Adrenal gland (tissue), 12 donors: ENCODE data around the gene SPAAR. TPM values are rescaled to one million over a fixed set of nuclear protein-coding genes. Genes with fewer than 3 reads are reported as not detected.

Source experiments
- DNase-seq, 7 donors: peaks; one replicate each; pipeline ENCODE4 v3.0.0-alpha.2; 2019 to 2020
- H3K27ac ChIP-seq, 5 donors: fragments of 200-600 bp; sonication (generic) in 4 of 5; 1 replicate in 3 of 5; 2 replicates in 2 of 5; pipeline versions ENCODE4 v1.5.1 to v1.8.0; 2016 to 2020; ENCODE audit warnings: mild to moderate bottlenecking in 1 of 5
- H3K27me3 ChIP-seq: fragments of 200-600 bp; 2 replicates; pipeline ENCODE4 v1.8.0; 2021
- H3K36me3 ChIP-seq, 2 donors: fragments of 200-600 bp; replicated peaks in 1 of 2; 1 replicate in 1 of 2; 2 replicates in 1 of 2; pipeline versions ENCODE4 v1.5.1 to v1.8.0; 2018 to 2022
- H3K4me1 ChIP-seq, 2 donors: fragments of 200-600 bp; replicated peaks in 1 of 2; 1 replicate in 1 of 2; 2 replicates in 1 of 2; pipeline versions ENCODE4 v1.5.1 to v1.8.0; 2018 to 2021
- H3K4me3 ChIP-seq, 4 donors: fragments of 200-600 bp; sonication (generic) in 3 of 4; one replicate each; pipeline ENCODE4 v1.5.1; 2016 to 2018
- H3K9me3 ChIP-seq, 3 donors: fragments of 200-600 bp; sonication (generic) in 1 of 3; replicated peaks in 1 of 3; 1 replicate in 2 of 3; 2 replicates in 1 of 3; pipeline versions ENCODE4 v1.5.1 to v1.8.0; 2016 to 2021
- CTCF ChIP-seq, 6 experiments: fragments of 450-650 bp in 4 of 6; fragments of 200-600 bp in 2 of 6; sonication (generic) in 1 of 6; IDR thresholded peaks; 1 replicate in 5 of 6; 2 replicates in 1 of 6; pipeline versions ENCODE4 v1.5.1 to v1.8.0; 2016 to 2021; ENCODE audit warnings: antibody characterized with exemption in 6 of 6, mild to moderate bottlenecking in 2 of 6, moderate library complexity in 1 of 6
- POLR2A ChIP-seq, 2 donors: fragments of 450-650 bp; IDR thresholded peaks; one replicate each; pipeline ENCODE4 v1.6.1; 2017; ENCODE audit warnings: antibody characterized with exemption in 2 of 2, mild to moderate bottlenecking in 2 of 2, moderate library complexity in 1 of 2
- WGBS, 4 donors: extraction: QIAGEN DNeasy Blood & Tissue Kit in 2 of 4; methylation state at CpG; one replicate each; pipeline versions ENCODE4 v1.1.5 to v1.1.7; 2013 to 2017; 5-methylcytosine and 5-hydroxymethylcytosine counted together
- intact Hi-C, 2 donors: fragments of 100-400 bp; cut with DNase I; formaldehyde crosslinking; loops; one replicate each; pipeline versions ENCODE4 v1.14.1 to v1.15.0; 2022 to 2023
- polyA plus RNA-seq, 3 donors: library from polyadenylated mRNA; stranded (reverse); fragments of 200-250 nt in 2 of 3; fragments of 350-450 nt in 1 of 3; fragmentation: Illumina TruSeq in 1 of 3; extraction: RNeasy Lipid Tissue Mini Kit (QIAGEN cat#74804) in 1 of 3; gene quantifications; one replicate each; pipeline ENCODE4 v1.2.3, GENCODE V29; 2013 to 2014
- total RNA-seq, 9 donors: library from RNA; depleted of rRNA in 4 of 9; stranded (reverse); fragments of >200 nt in 4 of 9; fragments of 120-200 nt in 1 of 9; fragmentation: NEBNext Ultra II Directional in 1 of 9; extraction: Animal tissue kit (Norgen Biotek cat#: 25700) in 1 of 9; gene quantifications; one replicate each; pipeline versions ENCODE4 v1.1.0 to v1.2.4, GENCODE V29; 2013 to 2023
- donor health status: healthy with polysubstance abuse.
- donor health status: Bipolar disorder and iron deficiency.
- donor health status: DM: yes; HTN: yes; CAD: no.
- donor health status: DM: no; HTN: no; CAD: no.
- donor health status: DM: no; HTN: no; CAD: no.
- donor health status: DM: yes; HTN: yes; CAD: no.

SPAAR gene
- total and polyA plus RNA-seq, 12 donors: 0.54 to 3.6 (median 2.3) TPM

DNA sequence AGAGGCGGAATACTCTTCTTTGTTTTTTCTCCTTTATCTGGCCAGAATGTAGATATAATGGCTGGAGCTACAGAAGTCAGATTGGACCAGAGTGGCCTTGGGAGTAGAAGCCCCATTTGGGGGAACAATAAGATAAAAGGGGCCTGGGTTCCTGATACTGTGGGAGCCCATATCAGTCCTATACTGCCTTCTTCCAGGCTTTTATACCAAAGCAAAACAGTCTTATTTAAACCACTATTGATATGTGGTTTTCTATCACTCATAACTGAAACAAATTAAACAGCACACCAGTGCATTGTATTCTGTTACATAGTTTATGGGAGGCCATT lies 14.3 kb downstream of the SPAAR start:
- no peaks in the 10 kb centered on the region for H3K9me3 ChIP-seq
- H3K27ac ChIP-seq: peak overlapping the region in 4 of 5 donors; percentile 11 to 87 (median 76)
- no peaks in the 10 kb centered on the region for H3K36me3 ChIP-seq
- H3K4me1 ChIP-seq: peaks cover 6 to 15% of the 10 kb centered on the region in 2 donors
- TF ChIP-seq CTCF (IDR thresholded peaks at IDR 0.05) (no peak), POLR2A (IDR thresholded peaks at IDR 0.05) (no peak)
- 97 to 100% (median 100%) methylated on average over 1 of the region's 1 CpG for WGBS, 4 donors
- peak in 1 of 7 donors; percentile 3 for DNase-seq
- H3K4me3 ChIP-seq: no peak overlapping the region
- intact Hi-C loops: no loop called here
- H3K27me3 ChIP-seq: no peaks in the 10 kb centered on the region

DNA sequence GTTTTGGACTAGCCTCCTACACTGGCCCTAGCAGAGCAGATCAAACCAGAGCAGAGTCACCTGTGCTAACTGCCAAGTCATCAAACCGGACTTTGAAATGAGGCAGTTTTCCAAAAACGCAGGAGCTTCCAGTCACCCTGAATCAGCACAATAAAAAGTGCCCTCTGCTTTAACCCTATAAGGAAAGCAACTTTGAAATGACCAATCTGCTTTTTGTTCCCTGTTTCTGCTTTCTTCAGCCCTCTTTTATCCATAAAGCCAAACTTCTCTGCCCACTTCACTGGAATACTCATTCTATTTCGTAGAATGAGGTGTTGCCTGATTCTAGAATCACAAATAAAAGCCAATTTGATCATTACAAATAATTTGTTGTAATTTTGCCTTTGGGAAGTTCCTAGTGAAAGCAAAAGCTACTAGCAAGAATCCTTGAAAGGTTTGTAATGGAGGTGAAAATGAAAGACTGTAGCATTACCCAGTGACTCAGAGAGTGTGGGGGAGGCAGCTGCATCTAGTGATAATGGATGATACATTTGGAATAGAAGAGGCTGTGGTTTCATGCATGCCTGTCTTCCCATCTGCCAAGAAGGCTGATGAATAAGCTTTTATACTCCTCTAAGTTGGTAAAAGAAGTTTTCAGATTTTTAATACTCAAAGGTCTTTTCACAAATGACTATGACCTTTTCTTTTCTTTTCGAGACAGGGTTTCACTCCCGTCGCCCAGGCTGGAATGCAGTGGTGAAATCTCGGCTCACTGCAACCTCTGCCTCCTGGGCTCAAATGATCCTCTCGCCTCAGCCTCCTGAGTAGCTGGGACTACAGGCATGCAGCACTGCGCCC lies 14.9 kb downstream of the SPAAR start:
- peak in 1 of 2 donors; percentile 14 for TF ChIP-seq POLR2A (IDR thresholded peaks at IDR 0.05)
- TF ChIP-seq CTCF (IDR thresholded peaks at IDR 0.05): no peak
- peak; percentile 25 to 80 (median 73) for DNase-seq
- Histone ChIP-seq H3K36me3 (no peaks in the 10 kb centered on the region), H3K4me3 (peak overlapping the region in 1 of 4 donors; percentile 25), H3K9me3 (no peaks in the 10 kb centered on the region), H3K4me1 (peaks cover 6 to 15% of the 10 kb centered on the region in 2 donors), H3K27ac (peak overlapping the region in 4 of 5 donors; percentile 11 to 87 (median 76)), H3K27me3 (no peaks in the 10 kb centered on the region)
- 42 to 46% (median 43%) methylated on average over 9 of the region's 9 CpGs for WGBS, 4 donors
- intact Hi-C loops: no loop called here

GRCh38 chr9:35928591-35929452 lies 19.5 kb downstream of the SPAAR start:
- WGBS, 4 donors: 80 to 87% (median 83%) methylated on average over 9 of the region's 9 CpGs

More at GRCh38 chr9:35928591-35929452, 19.5 kb downstream of the SPAAR start:
- Histone ChIP-seq H3K27ac (peak overlapping the region in 1 of 5 donors; percentile 37), H3K27me3 (no peaks in the 10 kb centered on the region), H3K36me3 (no peaks in the 10 kb centered on the region), H3K4me1 (peaks cover 4 to 10% of the 10 kb centered on the region in 2 donors), H3K9me3 (no peaks in the 10 kb centered on the region), H3K4me3 (no peak overlapping the region)
- no peak for DNase-seq
- no peak for TF ChIP-seq POLR2A (IDR thresholded peaks at IDR 0.05)
- no peak for TF ChIP-seq CTCF (IDR thresholded peaks at IDR 0.05)
- intact Hi-C loops: no loop called here
